GM23338 (cell line): Measurements from ENCODE around the gene DNM2.

Experiments used
- CREB1 ChIP-seq: fragments of 250-450 bp; sonication (Bioruptor Pico); IDR thresholded peaks from 2 replicates; pipeline ENCODE4 v1.5.0; 2020; ENCODE audit warnings: low read depth, mild to moderate bottlenecking, moderate library complexity
- CTCF ChIP-seq, 2 experiments: fragments of 200-600 bp in 1 of 2; sonication (generic) in 1 of 2; conservative IDR thresholded peaks; 2 replicates each; pipeline versions ENCODE4 v1.5.1 to v1.6.1; 2016 to 2017; ENCODE audit warnings: antibody characterized with exemption in 2 of 2, low read depth in 2 of 2, mild to moderate bottlenecking in 2 of 2, moderate library complexity in 1 of 2
- ETS1 ChIP-seq: IDR thresholded peaks from 2 replicates; pipeline ENCODE4 v1.6.1; 2016; ENCODE audit warnings: antibody characterized with exemption
- EZH2 ChIP-seq: fragments of 200-600 bp; sonication (generic); IDR thresholded peaks from one replicate; pipeline ENCODE4 v1.8.0; 2017; ENCODE audit warnings: antibody characterized with exemption, mild to moderate bottlenecking, low read depth; ENCODE audit not compliant: unreplicated experiment
- EZH2phosphoT487 ChIP-seq: fragments of 200-600 bp; sonication (generic); IDR thresholded peaks from one replicate; pipeline ENCODE4 v1.8.1; 2018; ENCODE audit warnings: antibody characterized with exemption; ENCODE audit not compliant: unreplicated experiment
- JUNB ChIP-seq: IDR thresholded peaks from one replicate; pipeline ENCODE4 v1.6.1; 2016; ENCODE audit warnings: antibody characterized with exemption; ENCODE audit not compliant: unreplicated experiment
- NANOG ChIP-seq: IDR thresholded peaks from 2 replicates; pipeline ENCODE4 v1.6.1; 2016; ENCODE audit warnings: antibody characterized with exemption, borderline replicate concordance
- POLR2AphosphoS5 ChIP-seq: IDR thresholded peaks from 2 replicates; pipeline ENCODE4 v1.6.1; 2016; ENCODE audit warnings: antibody characterized with exemption, low read depth
- REST ChIP-seq: IDR thresholded peaks from one replicate; pipeline ENCODE4 v1.6.1; 2018; ENCODE audit warnings: antibody characterized with exemption; ENCODE audit not compliant: unreplicated experiment
- STAT1 ChIP-seq: IDR thresholded peaks from one replicate; pipeline ENCODE4 v1.6.1; 2016; ENCODE audit warnings: antibody characterized with exemption; ENCODE audit not compliant: unreplicated experiment
- ZNF114 ChIP-seq: fragments of 250-450 bp; sonication (Bioruptor Pico); IDR thresholded peaks from 2 replicates; pipeline ENCODE4 v1.5.0; 2020; ENCODE audit warnings: mild to moderate bottlenecking, moderate library complexity
- ZNF331 ChIP-seq: fragments of 250-450 bp; sonication (Bioruptor Pico); IDR thresholded peaks from 2 replicates; pipeline ENCODE4 v1.5.0; 2020; ENCODE audit warnings: low read depth, mild to moderate bottlenecking, moderate library complexity

- TF ChIP-seq CTCF (conservative IDR thresholded peaks at IDR 0.05; ENCODE audit: low read depth in 2 of 2) (no peak), EZH2phosphoT487 (no peak), POLR2AphosphoS5 (no peak; the same call in 1 of the 2 replicates), EZH2 (no peak), REST (no peak), CREB1 (CRISPR knock-in tag) (no peak), ZNF114 (no peak), STAT1 (no peak), ETS1 (no peak), ZNF331 (CRISPR knock-in tag) (no peak), JUNB (no peak), NANOG (no peak)
Observed at GRCh38 chr19:10829967-10830366, 112.1 kb downstream of the DNM2 start.
